Thymus (tissue), 11 donors: ENCODE results near the gene CADM2. TPM values are rescaled to one million over a fixed set of nuclear protein-coding genes. Genes with fewer than 3 reads are reported as not detected.

Experiments
- DNase-seq, 9 donors: peaks; one replicate each; pipeline ENCODE4 v3.0.0-alpha.2; 2013; ENCODE audit warnings: low spot score in 9 of 9, low read depth in 6 of 9, missing footprints in 1 of 9
- H3K27ac ChIP-seq, 2 donors: one replicate each; pipeline ENCODE4 v1.5.1; 2013; ENCODE audit warnings: control low read depth in 1 of 2, low read depth in 1 of 2, low read length in 1 of 2, mild to moderate bottlenecking in 1 of 2, moderate library complexity in 1 of 2
- H3K27me3 ChIP-seq, 2 donors: one replicate each; pipeline ENCODE4 v1.5.1; 2013; ENCODE audit warnings: low read length in 1 of 2; ENCODE audit not compliant: control insufficient read depth in 2 of 2, insufficient read depth in 1 of 2
- H3K36me3 ChIP-seq, 2 donors: one replicate each; pipeline ENCODE4 v1.5.1; 2013; ENCODE audit warnings: low read length in 1 of 2, mild to moderate bottlenecking in 1 of 2, moderate library complexity in 1 of 2; ENCODE audit not compliant: control insufficient read depth in 2 of 2, insufficient read depth in 2 of 2
- H3K4me1 ChIP-seq, 2 donors: one replicate each; pipeline ENCODE4 v1.5.1; 2013; ENCODE audit warnings: low read length in 2 of 2; ENCODE audit not compliant: control insufficient read depth in 2 of 2, insufficient read depth in 2 of 2
- H3K4me3 ChIP-seq, 2 donors: one replicate each; pipeline ENCODE4 v1.5.1; 2013; ENCODE audit warnings: low read length in 2 of 2, control low read depth in 1 of 2, mild to moderate bottlenecking in 1 of 2
- H3K9me3 ChIP-seq, 2 donors: one replicate each; pipeline ENCODE4 v1.5.1; 2013; ENCODE audit warnings: low read length in 1 of 2, mild to moderate bottlenecking in 1 of 2; ENCODE audit not compliant: control insufficient read depth in 2 of 2, insufficient read depth in 1 of 2
- WGBS: extraction: QIAGEN DNeasy Blood & Tissue Kit; methylation state at CpG from one replicate; pipeline ENCODE4 v1.1.7; 2013; 5-methylcytosine and 5-hydroxymethylcytosine counted together
- polyA plus RNA-seq: library from polyadenylated mRNA; stranded (reverse); fragments of 200-250 nt; gene quantifications from one replicate; pipeline ENCODE4 v1.2.3, GENCODE V29; 2013
- total RNA-seq: library from RNA; stranded (reverse); fragments of 120-200 nt; gene quantifications from one replicate; pipeline ENCODE4 v1.2.4, GENCODE V29; 2013
- donor health status: healthy.

CADM2 gene
- total and polyA plus RNA-seq, 2 donors: 0.14 to 0.66 TPM

DNA sequence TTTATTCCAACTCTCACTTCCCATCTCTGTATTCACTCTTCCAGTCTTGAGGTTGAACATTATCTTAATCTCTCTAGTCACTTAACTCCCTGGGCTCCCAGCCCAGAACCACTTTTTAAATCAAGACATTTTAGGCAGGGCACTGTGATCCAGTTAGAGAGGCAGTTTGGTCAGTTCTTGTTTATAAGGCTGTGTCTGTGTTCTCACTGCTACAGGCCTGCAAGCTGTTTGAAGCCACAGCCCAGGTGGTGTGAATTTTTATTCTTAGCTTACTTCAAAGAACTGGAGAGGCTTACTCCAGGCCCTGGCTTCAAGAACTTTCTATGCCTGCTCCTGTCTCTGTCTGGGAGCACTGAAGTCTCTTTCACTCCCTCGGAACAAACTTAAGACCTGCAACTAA lies 906.1 kb downstream of the CADM2 start:
- H3K4me3 ChIP-seq: no peak overlapping the region
- 91% methylated on average over 1 of the region's 1 CpG for WGBS
- no peaks in the 10 kb centered on the region for H3K9me3 ChIP-seq
- no peak overlapping the region for H3K27ac ChIP-seq
- H3K36me3 ChIP-seq: no peaks in the 10 kb centered on the region
- DNase-seq: no peak
- H3K27me3 ChIP-seq: no peaks in the 10 kb centered on the region
- H3K4me1 ChIP-seq: no peaks in the 10 kb centered on the region

DNA sequence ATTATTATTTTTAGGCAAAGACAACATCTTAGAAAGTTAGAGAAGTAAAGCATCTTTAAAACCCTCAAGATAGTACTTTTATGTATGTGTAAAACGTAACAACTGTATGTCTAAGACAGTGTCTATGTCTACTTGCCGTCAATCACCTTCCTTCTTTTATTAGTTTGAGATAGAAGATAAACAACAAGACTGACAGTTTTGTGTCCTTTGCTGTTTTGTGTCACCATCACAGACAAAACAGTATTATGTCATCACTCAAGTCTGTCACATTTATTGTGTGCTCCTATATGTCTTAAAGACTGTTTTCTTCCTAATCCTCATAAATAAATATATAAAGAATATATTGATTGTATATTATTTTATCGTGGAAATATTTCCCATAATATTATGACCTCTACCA lies 908.3 kb downstream of the CADM2 start:
- Histone ChIP-seq H3K36me3 (no peaks in the 10 kb centered on the region), H3K4me1 (no peaks in the 10 kb centered on the region), H3K4me3 (no peak overlapping the region), H3K9me3 (no peaks in the 10 kb centered on the region), H3K27ac (no peak overlapping the region), H3K27me3 (no peaks in the 10 kb centered on the region)
- WGBS: 90% methylated on average over 3 of the region's 3 CpGs
- no peak for DNase-seq

DNA sequence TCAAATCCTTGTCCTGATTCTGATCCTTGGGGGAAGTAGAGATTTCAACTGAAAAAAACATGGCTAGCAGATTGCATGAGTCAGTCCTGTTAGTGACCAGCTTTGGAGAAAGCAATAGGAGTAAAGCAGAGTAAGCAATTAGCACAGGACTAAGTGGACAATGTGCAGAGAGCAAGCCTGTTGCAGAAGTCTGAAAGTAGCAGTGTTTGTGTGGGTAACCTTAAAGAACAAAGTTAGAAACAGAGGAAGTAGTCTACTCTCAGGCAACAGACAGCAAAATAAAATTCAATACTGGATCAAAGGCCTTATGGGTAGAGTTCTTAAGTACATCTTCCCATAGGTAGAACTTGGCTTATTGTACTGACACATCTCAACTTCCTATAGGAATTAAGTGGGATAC lies 916.8 kb downstream of the CADM2 start:
- no peaks in the 10 kb centered on the region for H3K9me3 ChIP-seq
- H3K27ac ChIP-seq: no peak overlapping the region
- no peaks in the 10 kb centered on the region for H3K4me1 ChIP-seq
- H3K27me3 ChIP-seq: no peaks in the 10 kb centered on the region
- DNase-seq: no peak
- no peaks in the 10 kb centered on the region for H3K36me3 ChIP-seq
- H3K4me3 ChIP-seq: no peak overlapping the region

DNA sequence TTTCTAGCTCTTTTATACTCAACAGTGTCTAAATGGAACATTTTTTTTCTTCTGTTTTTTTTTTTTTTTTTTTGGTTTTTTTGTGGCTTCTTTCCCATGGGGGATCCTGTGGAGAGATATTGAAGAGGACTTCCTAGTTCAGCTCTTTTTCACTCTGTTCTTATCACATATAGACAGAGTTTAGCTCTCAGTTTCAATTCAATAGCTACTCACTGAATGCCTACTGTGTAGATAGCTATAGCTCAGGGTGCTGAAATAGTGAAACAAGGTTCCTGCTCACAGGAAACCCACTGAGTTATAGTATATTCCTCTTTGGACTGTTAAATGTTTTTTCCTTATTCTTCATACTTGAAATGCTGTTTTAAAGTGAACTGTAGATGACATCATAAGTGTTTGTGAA lies 918.8 kb downstream of the CADM2 start:
- no peak for DNase-seq
- no peaks in the 10 kb centered on the region for H3K4me1 ChIP-seq
- H3K4me3 ChIP-seq: no peak overlapping the region
- H3K27ac ChIP-seq: no peak overlapping the region
- H3K36me3 ChIP-seq: no peaks in the 10 kb centered on the region
- no peaks in the 10 kb centered on the region for H3K9me3 ChIP-seq
- no peaks in the 10 kb centered on the region for H3K27me3 ChIP-seq

DNA sequence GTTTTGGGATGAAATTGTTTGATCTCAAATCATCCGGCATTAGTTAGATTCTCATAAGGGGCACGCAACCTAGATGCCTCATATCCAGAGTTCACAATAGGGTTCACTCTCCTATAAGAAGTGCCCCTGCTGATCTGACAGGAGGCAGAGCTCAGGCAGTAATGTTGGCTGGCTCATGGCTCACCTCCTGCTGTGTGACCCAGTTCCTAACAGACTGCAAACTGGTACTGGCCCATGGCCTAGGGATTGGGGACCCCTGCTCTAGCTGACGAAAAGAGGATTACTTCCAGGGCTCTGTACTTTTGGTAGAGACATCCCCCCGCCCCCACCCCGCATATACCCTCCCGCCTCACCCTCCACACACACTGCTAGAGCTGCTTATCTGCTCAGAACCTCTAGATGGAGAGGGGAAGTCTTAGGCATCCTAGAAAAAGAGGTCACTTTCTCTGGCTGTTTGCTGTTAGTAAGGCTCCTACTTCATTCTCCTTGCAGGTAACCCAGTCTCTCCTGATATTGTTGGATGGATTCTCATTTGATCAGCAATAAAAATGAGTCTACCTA lies 923.1 kb downstream of the CADM2 start:
- H3K27me3 ChIP-seq: no peaks in the 10 kb centered on the region
- no peaks in the 10 kb centered on the region for H3K9me3 ChIP-seq
- no peak for DNase-seq
- no peak overlapping the region for H3K4me3 ChIP-seq
- no peaks in the 10 kb centered on the region for H3K4me1 ChIP-seq
- WGBS: 95% methylated on average over 6 of the region's 6 CpGs
- no peaks in the 10 kb centered on the region for H3K36me3 ChIP-seq
- H3K27ac ChIP-seq: no peak overlapping the region

DNA sequence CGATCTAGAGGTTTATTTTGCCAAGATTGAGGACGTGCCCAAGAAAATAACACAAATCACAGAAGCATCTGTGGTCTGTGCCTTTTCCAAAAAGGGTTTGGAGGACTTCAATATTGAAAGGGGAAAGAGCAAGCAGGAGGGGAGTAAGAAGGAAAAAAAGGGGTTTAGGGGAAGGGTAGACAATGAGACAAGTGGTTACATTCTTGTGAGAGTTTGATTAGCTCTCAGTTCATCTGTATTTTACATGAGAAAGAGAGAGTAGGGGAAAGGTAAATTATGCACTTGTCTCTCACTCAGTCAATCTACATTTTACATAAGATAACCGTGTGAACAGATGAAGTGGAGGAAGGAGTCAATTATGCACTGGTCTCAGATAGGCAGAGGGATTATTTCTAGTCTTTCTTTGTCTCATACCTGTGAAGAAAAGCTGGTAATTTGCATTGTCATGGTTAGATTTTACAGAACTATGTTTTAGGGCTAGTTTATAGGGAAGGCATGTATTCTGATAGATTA lies 931.3 kb downstream of the CADM2 start:
- no peaks in the 10 kb centered on the region for H3K36me3 ChIP-seq
- H3K4me1 ChIP-seq: no peaks in the 10 kb centered on the region
- no peak for DNase-seq
- 77% methylated on average over 3 of the region's 3 CpGs for WGBS
- peaks cover 0 to 3% of the 10 kb centered on the region in 2 donors for H3K9me3 ChIP-seq
- H3K27ac ChIP-seq: no peak overlapping the region
- H3K4me3 ChIP-seq: no peak overlapping the region
- no peaks in the 10 kb centered on the region for H3K27me3 ChIP-seq

DNA sequence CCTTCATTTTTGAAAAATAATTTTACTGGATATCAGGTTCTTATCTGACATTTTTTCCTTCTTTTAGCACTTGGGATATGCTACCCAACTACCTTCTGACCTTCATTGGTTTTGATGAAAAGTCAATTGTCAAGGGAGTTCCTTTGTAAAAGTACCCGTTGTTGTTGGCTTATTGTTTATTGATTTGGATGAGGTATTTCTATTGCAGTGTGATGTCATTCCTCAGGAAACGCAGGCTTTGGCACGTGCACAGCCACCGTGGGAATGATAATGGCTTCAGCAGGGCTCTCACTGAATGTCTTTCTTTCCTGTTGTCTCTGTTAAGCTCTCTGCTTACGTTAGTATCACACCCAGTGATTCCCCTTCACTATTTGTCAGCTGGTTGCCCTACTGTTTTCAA lies 944.6 kb downstream of the CADM2 start:
- Histone ChIP-seq H3K4me3 (no peak overlapping the region), H3K4me1 (no peaks in the 10 kb centered on the region), H3K27me3 (no peaks in the 10 kb centered on the region), H3K27ac (no peak overlapping the region), H3K9me3 (no peaks in the 10 kb centered on the region), H3K36me3 (no peaks in the 10 kb centered on the region)
- DNase-seq: no peak
- 83% methylated on average over 5 of the region's 5 CpGs for WGBS

DNA sequence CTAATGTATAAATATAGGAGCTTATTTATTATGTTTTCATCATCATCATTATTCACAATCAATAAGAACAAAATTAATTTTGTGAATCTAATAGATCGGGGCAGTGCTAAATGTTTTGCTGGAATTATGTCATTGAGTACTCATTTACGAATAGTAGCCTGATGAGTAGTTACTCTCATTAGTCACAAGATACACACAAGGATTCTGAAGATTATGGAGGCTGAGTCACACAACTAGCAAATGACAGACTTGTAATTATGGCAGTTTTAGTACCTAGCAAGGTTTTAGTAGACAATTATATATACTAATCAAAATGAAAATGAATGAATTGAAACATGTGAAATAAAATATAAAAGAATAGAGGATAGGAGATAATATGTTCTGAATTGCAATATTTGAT lies 954.2 kb downstream of the CADM2 start:
- Histone ChIP-seq H3K36me3 (no peaks in the 10 kb centered on the region), H3K4me1 (no peaks in the 10 kb centered on the region), H3K4me3 (no peak overlapping the region), H3K27me3 (no peaks in the 10 kb centered on the region), H3K9me3 (no peaks in the 10 kb centered on the region), H3K27ac (no peak overlapping the region)
- DNase-seq: no peak
- 93% methylated on average over 2 of the region's 2 CpGs for WGBS

DNA sequence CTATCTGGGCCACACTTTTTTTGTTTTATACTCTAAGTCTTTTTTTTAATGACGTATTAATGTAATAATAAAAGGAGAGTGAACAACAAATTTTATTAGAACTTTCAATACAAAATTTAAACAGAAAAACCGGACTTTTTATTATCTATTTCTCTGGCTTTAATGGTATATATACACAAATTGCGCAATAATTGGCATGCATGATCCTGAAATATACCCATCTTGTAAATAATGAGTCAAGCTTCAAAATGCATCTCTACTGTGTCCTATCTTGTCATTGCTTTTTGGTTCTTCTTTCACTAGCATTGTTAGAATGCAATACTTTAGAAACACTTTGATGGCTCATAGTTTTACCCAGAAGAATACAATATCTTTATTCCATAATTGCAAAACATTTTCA lies 963.6 kb downstream of the CADM2 start:
- no peaks in the 10 kb centered on the region for H3K27me3 ChIP-seq
- no peaks in the 10 kb centered on the region for H3K4me1 ChIP-seq
- H3K27ac ChIP-seq: no peak overlapping the region
- WGBS: 95% methylated on average over 3 of the region's 3 CpGs
- H3K4me3 ChIP-seq: no peak overlapping the region
- no peaks in the 10 kb centered on the region for H3K9me3 ChIP-seq
- no peaks in the 10 kb centered on the region for H3K36me3 ChIP-seq
- no peak for DNase-seq

DNA sequence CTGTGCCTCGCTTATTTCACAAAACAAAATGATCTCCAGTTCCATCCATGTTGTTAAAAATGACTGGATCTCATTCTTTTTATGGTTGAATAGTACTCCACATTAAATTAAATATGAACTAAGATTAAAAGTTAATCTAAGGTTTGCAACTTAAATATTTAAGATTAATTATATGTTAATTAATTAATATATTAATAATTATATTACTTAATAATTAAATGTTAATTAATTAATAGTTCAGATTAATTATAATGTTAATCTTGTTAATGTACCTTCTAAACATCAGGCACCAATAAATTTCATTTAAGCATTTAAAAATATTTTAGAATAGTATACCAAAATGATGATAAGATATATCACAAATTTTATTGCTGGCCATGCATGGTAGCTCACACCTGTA lies 971.9 kb downstream of the CADM2 start:
- Histone ChIP-seq H3K27me3 (no peaks in the 10 kb centered on the region), H3K4me1 (no peaks in the 10 kb centered on the region), H3K4me3 (no peak overlapping the region), H3K9me3 (no peaks in the 10 kb centered on the region), H3K27ac (no peak overlapping the region), H3K36me3 (no peaks in the 10 kb centered on the region)
- 95% methylated on average over 1 of the region's 1 CpG for WGBS
- no peak for DNase-seq
